Activated T-helper 1 cell treated with Interleukin-2 at 50 U/mL for 16 hours (primary cell): Measurements from ENCODE around the gene PLEKHJ1.

ENCODE experiments used
- DNase-seq: peaks from one replicate; pipeline ENCODE4 v3.0.0-alpha.2; 2020; ENCODE audit warnings: low read depth

The PLEKHJ1 gene

DNA sequence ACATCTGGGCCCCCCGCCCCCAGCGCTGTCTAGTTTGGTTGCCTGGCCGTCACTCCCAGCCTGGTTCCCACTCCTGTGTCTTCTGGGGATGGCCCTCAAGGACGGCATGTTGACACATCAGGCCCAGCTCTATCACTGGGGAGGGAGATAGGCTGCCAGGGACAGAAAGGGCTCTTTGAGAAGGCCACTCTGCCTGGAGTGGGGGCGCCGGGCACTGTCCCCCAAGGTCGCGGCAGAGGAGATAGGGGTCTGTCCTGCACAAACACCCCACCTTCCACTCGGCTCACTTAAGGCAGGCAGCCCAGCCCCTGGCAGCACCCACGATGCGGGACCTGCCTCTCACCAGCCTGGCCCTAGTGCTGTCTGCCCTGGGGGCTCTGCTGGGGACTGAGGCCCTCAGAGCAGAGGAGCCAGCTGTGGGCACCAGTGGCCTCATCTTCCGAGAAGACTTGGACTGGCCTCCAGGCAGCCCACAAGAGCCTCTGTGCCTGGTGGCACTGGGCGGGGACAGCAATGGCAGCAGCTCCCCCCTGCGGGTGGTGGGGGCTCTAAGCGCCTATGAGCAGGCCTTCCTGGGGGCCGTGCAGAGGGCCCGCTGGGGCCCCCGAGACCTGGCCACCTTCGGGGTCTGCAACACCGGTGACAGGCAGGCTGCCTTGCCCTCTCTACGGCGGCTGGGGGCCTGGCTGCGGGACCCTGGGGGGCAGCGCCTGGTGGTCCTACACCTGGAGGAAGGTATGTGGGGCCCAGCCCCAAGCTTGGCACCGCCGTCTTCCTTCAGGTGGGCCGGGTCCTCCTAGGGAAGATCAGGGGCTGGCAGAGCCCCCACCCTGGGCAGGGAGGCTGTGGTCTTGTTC lies 13.1 kb upstream of the PLEKHJ1 start, which contains the start of gene AMH:
TSS of gene AMH (plus strand) at position 314 of the 857 bp plus-strand sequence. CDS start at position 324, 10 bp downstream.
- no peak for DNase-seq

DNA sequence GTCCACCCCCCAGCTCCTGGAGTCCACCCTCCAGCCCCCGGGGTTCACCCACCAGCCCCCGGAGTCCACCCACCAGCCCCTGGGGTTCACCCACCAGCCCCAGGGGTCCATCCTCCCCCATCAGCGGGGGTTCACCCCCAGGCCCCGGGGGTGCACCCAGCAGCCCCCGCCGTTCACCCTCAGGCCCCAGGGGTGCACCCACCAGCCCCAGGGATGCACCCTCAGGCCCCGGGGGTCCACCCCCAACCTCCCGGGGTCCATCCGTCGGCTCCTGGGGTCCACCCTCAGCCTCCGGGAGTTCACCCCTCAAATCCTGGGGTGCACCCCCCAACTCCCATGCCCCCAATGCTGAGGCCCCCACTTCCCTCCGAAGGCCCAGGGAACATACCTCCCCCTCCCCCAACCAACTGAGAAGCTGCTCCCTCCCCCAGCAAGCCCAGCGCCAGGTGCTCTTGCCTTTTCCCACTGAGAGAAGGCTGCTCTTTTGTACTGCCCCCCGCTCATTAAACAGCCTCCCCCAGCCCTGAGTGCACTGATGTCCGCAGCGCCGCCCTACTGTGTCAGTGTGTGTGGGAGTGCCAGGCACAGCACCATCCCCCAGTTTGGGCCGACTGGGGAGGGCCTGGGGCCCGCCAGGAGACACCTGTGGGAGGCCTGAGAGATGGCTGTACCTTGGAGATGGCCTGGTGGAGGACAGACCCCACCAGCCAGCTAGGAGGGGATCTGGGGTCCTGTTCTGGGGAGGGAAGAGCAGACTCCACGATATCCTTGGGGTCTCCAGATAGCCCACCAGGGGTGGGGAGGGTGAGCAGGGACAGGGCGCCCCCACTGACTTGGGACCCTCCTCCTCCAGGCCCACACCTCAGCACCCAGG lies 12.2 kb upstream of the PLEKHJ1 start:
- DNase-seq = no peak

DNA sequence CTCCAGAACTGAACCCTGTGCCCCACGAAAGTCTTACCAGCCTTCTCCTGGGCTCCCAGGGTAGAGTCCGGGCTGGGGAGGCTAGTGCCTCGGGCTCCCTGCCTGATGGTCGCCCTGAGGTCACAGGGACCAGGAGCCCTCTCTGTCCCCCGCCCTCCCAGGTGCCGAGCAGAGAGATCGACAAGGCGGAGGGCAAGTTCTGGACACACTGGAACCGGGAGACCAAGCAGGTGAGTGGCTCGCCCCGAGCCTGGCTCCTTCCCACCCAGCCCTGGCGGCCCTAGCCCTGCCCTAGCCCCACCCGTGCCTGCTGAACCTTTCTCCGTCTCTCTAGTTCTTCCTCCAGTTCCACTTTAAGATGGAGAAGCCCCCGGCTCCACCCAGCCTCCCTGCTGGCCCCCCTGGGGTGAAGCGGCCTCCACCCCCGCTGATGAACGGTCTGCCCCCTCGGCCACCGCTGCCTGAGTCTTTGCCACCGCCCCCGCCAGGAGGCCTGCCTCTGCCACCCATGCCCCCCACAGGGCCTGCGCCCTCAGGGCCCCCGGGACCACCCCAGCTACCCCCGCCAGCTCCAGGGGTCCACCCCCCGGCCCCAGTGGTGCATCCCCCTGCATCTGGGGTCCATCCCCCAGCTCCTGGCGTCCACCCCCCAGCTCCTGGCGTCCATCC lies 11.4 kb upstream of the PLEKHJ1 start:
- no peak for DNase-seq

DNA sequence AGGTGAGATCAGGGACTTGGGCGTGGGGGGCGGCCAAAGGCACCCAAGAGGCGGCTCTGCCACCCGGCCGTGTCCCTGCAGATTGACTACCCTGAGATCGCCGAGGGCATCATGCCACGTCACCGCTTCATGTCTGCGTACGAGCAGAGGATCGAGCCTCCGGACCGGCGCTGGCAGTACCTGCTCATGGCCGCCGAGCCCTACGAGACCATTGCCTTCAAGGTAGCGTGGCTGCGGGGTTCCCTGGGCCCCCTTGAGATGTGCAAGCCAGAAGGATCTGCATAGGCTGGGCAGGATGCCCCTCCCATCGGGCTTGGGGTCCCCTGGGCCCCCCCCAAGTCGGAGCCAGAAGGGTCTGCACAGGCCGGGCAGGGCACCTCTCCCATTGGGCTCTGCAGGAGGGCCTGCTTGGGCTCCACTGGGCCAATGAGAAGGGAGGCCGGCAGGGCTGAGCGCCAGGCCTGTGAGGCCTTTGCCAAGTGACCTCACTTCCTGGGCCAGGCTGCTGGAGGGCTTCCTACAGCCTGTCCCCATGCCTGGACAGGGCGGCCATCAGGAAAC lies 10.8 kb upstream of the PLEKHJ1 start:
- no peak for DNase-seq

DNA sequence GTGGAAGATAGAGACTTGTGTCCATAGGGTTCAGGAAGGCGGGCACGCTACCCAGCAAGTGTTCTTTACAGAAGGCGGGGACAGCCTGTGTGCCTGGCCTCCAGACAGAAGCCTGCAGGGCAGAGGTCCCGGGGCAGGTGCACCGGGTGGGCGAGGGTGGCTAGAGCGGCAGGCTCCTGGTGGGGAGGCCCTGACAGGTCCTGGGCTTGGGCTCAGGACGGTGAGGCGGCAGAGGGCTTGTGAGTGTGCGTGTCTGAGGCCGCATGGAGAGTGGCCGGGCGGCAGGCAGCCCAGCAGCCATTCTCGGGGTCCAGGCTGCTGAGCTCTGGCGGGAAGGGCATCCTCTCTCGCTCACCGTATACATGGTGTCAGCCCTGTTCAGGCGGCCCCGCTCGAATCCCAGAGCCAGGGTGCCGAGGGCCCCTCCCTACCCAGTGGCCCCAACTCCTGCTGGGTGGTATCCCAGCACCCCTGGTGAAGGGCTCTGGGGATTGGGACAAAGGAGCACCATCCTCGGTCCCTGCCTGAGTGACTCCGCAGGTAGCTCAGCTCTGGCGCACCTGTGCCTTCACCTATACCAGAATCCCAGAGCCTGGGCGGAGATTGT lies 10.0 kb upstream of the PLEKHJ1 start:
- DNase-seq = no peak

DNA sequence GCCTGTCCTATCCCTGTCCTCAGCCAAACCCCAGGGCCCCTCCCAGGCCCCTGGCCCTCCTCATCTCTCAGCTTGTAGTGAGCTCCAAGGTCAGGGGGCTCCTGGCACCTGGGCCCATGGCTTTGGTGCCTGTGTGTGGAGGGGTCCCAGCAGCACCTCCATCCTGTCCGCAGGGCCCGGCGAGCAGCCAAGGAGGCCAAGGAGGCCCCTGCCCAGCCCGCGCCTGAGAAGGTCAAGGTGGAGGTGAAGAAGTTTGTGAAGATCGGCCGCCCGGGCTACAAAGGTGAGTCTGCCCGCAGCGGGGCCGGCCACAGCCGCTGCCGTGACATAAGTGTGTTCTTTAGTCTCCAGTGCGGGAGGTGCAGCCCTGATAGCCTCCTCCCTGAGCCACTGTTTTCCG lies 9.1 kb upstream of the PLEKHJ1 start:
- no peak for DNase-seq

DNA sequence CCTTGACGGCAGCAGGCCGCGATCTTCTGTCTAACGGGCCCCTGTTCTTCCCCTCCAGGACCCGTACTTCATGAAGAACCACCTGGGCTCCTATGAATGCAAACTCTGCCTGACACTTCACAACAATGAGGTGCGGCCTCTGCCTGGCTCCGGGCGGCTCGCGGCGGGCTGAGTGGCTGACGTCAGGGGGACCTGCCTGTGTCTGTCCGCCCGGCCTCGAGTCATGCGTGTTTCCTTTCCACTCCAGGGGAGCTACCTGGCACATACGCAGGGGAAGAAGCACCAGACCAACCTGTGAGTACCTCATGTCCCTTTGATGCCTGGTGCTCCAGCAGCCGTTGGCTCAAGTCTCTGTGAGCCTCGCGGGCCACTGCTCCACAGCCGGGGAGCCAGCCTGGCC lies 8.4 kb upstream of the PLEKHJ1 start:
- DNase-seq = no peak

DNA sequence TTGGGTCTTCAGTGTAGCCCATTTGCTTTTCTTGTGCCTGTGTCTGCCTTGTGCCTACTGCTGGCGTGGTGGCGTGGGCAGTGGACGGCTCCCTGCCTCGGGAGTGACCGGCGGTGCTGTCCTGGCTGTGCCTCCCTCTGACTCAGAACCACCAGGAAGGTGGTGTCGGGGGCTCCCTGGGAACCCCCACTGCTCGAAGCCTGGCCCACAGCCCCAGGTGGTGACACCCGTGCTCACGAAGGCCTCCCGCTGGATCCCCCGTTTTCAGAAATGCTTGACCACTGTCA lies 7.9 kb upstream of the PLEKHJ1 start:
- DNase-seq = no peak

DNA sequence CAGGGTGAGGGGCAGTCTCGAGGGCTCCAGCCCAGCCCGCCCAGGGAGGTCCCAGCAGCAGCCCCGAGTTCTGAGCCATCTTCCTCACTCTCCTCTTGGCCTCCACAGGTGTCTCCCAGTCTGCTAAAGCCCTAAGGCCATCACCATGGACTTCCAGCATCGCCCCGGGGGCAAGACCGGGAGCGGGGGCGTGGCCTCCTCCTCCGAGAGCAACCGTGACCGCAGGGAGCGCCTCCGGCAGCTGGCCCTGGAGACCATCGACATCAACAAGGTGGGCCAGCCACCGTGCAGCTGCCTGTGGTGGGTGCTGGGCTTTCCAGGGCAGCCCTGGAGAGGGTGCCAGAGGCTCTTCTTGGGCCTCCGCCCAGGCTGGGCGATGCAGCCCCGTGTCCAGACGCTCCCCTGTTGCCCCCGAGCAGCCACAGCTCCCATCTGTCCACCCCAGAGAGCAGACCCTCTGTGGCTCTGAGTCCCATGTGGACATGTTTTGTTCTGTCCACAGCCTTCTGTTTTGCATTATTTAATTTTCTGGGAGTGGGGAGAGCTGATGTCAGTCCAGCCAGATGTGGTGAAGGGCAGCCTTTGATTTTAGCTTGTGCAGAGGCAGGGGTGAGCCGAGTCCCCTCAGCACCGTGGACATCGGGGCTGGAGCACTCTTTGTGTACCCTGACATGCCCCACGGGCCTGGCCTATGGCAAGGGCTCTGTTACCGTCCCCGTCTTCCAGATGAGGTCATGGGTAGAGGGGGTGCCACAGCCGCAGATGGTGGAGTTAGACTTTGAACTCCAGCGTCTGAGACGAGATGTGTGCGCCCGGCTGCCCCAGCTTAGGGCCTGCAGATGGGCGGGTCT lies 7.4 kb upstream of the PLEKHJ1 start:
- no peak for DNase-seq

DNA sequence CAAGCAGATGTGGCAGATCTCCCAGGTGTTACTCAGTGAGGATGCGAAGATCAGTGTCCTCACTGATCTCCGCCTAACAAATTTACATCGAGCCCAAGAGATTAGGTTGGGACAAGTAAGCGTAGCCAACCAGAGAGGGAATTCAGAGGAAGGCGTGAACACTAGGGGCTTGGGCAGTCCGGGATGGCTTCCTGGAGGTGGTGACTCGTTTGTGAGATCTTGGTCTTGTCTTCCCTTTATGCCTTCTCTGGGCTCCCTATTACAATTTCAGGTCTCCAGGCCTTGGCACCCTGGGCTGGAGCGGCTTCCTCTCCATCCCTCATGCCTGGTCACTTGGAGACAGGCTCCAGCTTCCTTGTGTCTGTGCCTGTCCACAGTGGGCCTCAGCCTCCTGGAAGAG lies 6.7 kb upstream of the PLEKHJ1 start:
- DNase-seq = no peak

DNA sequence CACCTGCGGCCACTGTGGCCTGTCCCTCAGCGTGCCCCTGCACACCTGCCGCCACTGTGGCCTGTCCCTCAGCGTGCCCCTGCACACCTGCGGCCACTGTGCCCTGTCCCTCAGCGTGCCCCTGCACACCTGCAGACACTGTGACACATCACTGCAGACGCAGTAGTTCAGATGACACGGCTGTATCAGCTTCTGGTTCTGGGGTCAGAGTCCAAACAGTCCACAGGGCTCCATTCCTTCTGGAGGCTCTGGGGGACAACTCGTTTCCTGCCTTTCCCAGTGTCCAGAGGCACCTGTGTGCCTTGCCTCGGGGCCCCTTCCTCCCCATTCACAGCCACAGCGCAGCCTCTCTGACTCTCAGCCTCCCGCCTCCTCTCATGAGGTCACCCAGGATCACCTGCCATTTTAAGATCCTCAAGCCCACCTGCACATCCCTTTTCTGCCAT lies 6.0 kb upstream of the PLEKHJ1 start:
- no peak for DNase-seq

DNA sequence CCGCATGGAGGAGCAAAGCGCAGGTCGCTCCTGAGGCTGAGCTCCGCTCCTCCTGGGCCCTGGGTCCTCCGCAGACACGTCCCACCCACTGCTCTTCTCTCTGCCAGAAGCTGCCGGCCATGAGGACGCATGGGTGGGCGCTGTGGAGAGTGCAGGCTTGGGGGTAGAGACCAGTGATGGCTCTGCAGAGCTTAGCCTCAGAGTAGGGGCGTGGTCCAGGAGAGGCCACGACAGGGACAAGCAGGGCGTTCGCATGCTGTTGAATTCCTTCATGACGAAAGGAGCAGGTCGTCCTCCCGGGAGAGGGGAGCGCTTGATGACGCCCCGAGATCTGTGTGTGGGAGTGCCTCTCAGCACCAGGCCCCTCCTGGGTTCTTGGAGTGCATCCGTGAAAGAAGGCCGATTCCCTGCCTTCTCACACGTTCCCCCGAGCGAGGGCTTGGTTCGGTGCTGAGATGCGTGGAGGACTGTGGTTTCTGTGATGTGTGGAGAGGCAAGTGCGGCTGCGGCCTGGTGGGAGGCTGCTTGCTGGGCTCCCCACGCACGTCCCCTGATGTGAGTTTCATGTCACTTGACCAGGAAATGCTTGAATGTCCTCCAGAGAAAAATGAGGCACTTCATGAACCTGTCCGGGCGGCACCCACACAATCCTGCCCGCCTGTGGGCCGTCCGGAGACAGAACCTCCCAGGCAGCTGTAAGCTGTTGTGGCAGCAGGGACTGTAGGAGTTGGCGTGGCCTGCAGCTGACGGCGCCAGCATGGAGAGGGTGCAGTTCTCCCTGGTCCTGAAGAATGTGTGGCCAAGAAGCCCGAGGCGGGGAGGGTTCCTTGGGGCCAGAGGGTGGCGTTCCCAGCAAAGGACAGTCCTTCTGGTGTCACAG lies 5.0 kb upstream of the PLEKHJ1 start:
- no peak for DNase-seq

DNA sequence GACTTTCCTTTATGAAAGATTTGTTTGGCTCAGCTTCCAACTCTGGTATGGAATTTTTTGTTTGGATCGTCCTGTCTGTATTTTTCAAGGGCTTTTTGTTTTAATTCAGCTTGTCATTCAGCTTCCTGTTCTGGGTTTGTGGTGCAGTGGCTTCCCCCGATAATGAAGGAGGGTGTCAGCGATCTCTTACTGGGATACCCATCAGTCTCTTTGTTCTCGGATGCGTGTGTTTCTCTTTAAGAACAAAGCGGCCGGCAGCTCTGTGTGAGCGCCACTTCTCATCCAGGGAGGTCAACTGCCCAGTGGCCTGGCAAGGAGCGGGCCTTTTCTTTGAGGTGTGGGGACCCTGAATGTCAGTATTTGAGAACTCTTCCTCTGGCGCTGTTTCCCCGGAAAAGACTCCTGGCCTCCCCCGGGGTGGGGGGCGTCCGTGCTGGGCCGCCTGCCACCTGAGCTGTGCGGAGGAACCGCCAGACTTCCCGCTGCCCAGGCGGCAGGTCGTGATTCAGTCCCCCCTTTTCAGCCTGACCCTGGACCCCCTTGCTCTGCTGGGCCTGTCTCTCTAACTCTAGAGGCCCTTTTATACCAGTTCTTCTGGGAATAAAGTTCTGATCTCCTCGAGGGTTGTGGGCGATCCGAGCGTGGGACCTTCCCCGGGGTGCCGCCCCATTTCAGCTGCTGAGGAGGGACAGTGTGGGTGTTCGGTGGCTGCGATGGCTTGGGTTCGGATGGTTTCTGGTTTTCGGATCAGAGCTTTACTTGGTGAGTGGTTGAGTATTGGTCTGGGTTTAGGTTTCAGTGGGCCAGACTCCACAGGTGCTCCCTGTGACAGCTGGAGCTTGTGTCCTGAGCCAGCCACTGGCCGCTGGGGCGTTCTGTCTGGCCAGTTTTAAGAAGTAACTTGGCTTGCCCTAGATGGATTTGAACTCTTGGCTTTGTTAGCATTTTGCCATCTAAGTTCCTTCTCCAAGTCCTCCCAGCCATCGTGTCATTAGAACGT lies 3.9 kb upstream of the PLEKHJ1 start:
- DNase-seq = no peak

DNA sequence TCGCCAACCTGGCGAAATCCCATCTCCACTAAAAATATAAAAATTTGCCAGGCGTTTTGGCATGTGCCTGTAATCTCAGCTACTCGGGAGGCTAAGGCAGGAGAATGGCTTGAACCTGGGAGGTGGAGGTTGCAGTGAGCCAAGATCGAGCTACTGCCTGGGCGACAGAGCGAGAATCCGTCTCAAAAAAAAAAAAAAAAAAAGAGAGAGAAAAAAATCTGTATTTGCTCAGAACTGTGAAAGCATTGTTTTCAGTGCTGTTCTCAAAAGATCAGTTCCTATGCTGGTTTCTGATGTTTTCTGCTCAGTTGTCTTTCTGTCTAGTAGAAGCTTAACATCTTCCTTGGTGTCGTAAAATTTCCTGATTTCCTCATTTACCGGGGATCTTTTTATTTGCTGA lies 3.0 kb upstream of the PLEKHJ1 start:
- DNase-seq = no peak

DNA sequence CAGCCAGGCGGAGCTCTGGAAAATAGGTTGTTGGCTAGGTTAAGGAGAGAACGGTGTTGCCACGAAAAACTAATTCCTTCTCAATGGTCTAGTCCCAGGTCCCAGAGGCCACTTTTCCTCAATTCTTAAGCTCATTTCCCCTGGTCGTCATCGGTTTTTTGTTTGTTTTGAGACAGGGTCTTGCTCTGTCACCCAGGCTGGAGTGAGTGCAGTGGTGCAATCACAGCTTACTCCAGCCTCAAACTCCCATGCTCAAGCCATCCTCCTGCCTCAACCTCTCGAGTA lies 1.7 kb upstream of the PLEKHJ1 start:
- DNase-seq = no peak

DNA sequence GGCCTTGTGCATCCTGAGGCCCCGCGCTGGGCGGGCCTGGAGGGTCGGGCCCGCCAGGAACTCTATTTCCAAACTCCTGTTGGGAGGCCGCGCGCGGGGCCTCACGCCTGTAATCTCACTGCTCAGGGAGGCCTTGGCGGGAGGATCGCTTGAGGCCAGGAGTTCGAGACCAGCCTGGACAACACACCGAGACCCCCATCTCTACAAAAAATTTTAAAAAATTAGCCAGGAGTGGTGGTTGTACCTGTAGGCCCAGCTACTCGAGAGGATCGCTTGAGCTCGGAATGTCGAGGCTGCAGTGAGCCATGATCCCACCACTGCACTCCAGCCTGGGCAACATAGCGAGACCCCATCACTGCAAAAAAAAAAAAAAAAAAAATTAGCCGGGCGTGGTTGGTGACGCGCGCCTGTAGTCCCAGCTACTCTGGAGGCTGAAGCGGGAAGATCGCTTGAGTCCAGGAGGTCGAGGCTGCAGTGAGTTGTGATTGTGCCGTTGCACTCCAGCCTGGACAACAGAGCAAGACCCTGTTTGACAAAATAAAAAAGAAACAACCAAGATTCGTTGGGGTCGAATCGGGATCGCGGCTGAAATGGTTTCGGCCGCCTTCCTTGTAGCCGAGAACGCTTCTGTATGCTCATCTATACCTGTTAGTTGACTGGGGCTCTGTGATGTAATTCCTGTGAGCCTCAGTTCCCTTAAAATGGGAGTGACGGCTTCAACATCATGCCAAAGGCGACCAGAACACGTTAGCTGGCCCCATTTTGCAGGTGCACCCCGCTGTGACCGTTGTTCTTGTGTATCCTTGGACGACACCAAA lies 1.1 kb upstream of the PLEKHJ1 start:
- no peak for DNase-seq

DNA sequence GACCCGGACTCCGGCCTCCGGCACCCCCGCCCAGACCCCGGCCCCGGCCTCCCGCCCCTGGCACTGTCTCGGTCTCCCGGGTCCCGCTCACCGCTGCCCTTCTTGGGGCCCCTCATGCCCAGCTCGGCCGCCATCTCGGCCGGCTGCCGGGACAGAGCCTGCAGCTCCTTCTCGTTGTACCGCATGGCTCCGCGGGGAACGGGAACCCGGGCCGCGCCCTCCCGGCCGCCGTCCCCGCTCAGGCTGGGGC lies 140 bp downstream of the PLEKHJ1 start:
- DNase-seq = no peak

DNA sequence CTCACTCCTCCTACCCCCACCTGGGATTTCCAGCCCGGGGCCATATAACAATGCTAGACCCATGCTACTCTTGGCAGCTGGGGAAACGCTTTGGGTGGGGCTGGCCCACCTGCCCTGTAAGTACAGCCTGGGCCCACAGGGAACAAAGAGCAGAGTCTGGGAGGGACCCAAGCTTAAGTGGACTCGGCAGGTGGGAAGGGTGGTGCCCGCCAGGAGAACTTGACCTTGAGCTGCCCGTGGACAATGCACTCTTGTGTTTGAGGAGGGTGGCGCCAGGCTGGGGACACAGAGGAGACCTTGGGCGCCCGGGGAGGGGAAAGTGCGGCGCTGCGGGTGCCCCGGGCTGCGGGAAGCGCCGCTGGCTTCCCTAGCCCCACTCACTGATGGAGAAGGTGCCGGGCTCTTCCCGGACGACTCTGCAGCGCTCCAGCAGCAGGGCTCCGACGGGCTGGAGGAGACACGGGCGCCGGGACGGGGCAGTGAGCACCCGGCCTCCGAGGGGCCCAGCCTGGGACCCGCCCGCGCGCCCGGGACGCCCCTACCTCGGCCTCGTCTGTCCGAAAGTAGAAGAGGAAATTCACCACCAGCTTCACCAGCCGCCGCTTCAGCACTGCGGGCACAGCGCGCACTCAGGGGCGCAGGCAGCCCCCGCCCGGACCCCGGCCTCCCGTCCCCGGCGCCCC lies 607 bp downstream of the PLEKHJ1 start:
- no peak for DNase-seq
